Type B pancreatic cell (in vitro differentiated cells): ENCODE results near the gene RCBTB2. TPM values are rescaled to one million over a fixed set of nuclear protein-coding genes. Genes with fewer than 3 reads are reported as not detected.

Experiments used
- DNase-seq: peaks from one replicate; pipeline ENCODE4 v3.0.0; 2021; ENCODE audit warnings: mixed read lengths; ENCODE audit not compliant: unreplicated experiment; ENCODE audit errors: extremely low spot score
- H3K27ac Mint-ChIP-seq: 2 replicates; pipeline ENCODE4 v1.8.0; 2021; ENCODE audit warnings: mild to moderate bottlenecking, mixed read lengths
- H3K27me3 Mint-ChIP-seq: 2 replicates; pipeline ENCODE4 v1.8.0; 2021; ENCODE audit warnings: mixed read lengths
- H3K36me3 Mint-ChIP-seq: 2 replicates; pipeline ENCODE4 v1.8.0; 2021; ENCODE audit warnings: mixed read lengths
- H3K4me1 Mint-ChIP-seq: one replicate; pipeline ENCODE4 v1.8.0; 2021; ENCODE audit warnings: mixed read lengths; ENCODE audit not compliant: unreplicated experiment
- H3K4me3 Mint-ChIP-seq: 2 replicates; pipeline ENCODE4 v1.8.0; 2021; ENCODE audit warnings: mild to moderate bottlenecking, mixed read lengths
- H3K9me3 Mint-ChIP-seq: 2 replicates; pipeline ENCODE4 v1.8.0; 2021; ENCODE audit warnings: mixed read lengths
- total RNA-seq: library from RNA; stranded (reverse); gene quantifications from 2 replicates; pipeline ENCODE4 v1.2.1, GENCODE V29; 2021; ENCODE audit warnings: low replicate concordance
- TF ChIP-seq, protein P1 (sequence below): fragments of 200-600 bp; sonication (generic); conservative IDR thresholded peaks from 2 replicates; pipeline ENCODE4 v1.5.0; 2021; ENCODE audit warnings: antibody characterized with exemption, mild to moderate bottlenecking

The RCBTB2 gene
- total RNA-seq, 1 donor from 2014 or later = 21.5 TPM

DNA sequence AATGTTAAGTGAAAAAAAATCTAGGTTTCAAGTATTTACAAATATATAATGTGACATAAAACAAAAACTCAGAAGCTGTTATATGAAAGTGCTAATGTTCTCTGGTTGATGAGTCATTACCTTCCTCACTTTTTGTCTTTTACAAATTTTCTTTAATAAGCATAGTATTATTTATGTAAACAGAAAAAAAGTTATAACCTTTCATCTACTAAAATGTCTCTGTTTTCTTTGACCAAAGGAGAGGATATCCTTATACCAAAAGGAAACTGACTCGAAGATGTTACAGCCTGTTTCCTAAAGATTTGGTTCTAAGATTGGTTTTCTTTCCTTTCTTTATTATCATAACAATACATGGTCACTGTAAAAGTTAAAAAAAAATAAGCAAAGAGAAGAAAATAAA lies 38.0 kb downstream of the RCBTB2 start:
- Mint-ChIP-seq H3K27me3 (no peaks in the 10 kb centered on the region), H3K9me3 (no peaks in the 10 kb centered on the region), H3K36me3 (peaks cover 4% of the 10 kb centered on the region), H3K27ac (no peak overlapping the region), H3K4me1 (peaks cover 5% of the 10 kb centered on the region), H3K4me3 (no peak overlapping the region)
- TF ChIP-seq, protein P1, sequence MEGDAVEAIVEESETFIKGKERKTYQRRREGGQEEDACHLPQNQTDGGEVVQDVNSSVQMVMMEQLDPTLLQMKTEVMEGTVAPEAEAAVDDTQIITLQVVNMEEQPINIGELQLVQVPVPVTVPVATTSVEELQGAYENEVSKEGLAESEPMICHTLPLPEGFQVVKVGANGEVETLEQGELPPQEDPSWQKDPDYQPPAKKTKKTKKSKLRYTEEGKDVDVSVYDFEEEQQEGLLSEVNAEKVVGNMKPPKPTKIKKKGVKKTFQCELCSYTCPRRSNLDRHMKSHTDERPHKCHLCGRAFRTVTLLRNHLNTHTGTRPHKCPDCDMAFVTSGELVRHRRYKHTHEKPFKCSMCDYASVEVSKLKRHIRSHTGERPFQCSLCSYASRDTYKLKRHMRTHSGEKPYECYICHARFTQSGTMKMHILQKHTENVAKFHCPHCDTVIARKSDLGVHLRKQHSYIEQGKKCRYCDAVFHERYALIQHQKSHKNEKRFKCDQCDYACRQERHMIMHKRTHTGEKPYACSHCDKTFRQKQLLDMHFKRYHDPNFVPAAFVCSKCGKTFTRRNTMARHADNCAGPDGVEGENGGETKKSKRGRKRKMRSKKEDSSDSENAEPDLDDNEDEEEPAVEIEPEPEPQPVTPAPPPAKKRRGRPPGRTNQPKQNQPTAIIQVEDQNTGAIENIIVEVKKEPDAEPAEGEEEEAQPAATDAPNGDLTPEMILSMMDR = no peak
- no peak for DNase-seq

DNA sequence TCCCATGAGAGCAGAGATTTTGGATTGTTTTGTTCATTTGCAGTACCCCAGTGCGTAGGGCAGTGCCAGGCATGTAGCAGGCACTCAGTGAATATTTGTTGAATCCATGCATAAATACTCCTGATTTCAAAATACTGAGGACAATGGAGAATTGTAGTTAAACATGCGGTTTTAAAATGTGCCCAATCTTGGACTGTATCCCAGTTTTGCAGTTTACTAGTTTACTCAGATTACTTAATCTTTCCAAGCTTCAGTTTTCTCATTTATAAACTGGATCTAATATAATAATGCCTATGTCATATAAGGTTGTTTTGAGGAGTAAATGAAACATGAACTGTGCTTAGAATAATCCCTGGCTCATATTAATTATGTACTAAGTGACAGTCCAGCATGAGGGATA lies 39.0 kb downstream of the RCBTB2 start:
- TF ChIP-seq, protein P1 = no peak
- H3K27me3 Mint-ChIP-seq = no peaks in the 10 kb centered on the region
- no peak overlapping the region for H3K4me3 Mint-ChIP-seq
- H3K9me3 Mint-ChIP-seq = no peaks in the 10 kb centered on the region
- no peak for DNase-seq
- no peak overlapping the region for H3K27ac Mint-ChIP-seq
- H3K36me3 Mint-ChIP-seq = peaks cover 8% of the 10 kb centered on the region
- peaks cover 5% of the 10 kb centered on the region for H3K4me1 Mint-ChIP-seq

DNA sequence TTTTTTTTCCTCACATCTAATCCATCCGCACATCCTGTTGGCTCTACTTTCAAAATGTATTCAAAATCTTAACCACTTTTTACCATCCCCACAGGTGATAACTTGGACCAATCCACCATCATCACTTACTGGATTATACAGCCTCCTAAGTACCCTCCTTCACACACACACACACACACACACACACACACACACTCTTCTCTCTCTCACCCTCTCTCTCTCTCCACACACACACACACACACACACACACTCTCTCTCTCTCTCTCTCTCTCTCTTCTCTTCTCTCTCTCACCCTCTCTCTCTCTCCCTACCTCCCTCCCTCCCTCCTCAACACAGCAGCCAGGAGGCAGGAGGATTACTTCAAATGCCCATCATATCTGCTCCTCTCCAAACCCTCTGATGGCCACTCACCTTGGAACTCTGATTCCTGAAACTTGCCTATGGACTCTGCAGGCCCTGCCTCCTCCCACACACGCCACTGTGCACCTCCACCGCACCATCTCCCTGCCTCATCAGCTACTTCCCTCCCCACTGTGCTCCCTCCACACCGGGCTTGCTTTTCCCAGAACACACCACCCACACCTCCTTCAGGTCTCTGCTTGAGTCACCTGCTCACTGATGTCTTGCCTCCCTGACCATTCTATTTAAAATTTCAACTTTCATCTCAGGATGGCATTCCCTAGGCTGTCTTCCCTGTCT lies 39.7 kb downstream of the RCBTB2 start:
- Mint-ChIP-seq H3K9me3 (no peaks in the 10 kb centered on the region), H3K4me1 (peaks cover 5% of the 10 kb centered on the region), H3K4me3 (no peak overlapping the region), H3K27me3 (no peaks in the 10 kb centered on the region), H3K27ac (no peak overlapping the region), H3K36me3 (peaks cover 5% of the 10 kb centered on the region)
- DNase-seq = no peak
- TF ChIP-seq, protein P1 = no peak

DNA sequence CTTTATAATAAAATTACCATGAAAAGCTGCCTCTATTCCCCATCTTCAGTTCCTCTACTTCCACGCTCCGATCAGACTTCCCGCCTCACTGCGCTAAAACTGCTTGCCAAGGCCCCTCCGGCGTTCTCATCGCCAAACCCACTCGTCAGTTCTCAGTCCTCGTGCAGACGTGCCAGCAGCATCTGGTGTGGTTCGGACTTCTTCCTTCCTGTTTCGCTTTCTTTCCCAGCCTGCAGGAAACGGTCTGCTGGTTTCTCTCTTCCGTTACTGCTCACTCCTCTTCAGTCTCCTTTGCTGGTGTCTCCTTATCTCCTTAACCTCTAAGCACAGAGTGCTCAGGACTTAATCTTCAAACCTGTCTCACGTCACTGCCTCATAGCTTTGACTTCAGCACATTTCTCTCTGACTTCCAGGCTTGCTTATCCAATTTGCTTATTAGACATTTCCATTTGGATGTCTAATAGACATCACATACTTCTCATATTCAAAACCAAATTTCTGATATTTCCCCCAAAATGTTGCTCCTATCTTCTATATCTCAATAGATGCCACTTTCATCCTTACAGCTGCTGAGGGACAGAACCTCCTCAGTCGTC lies 40.3 kb downstream of the RCBTB2 start:
- no peak overlapping the region for H3K27ac Mint-ChIP-seq
- DNase-seq = no peak
- H3K36me3 Mint-ChIP-seq = peaks cover 6% of the 10 kb centered on the region
- H3K9me3 Mint-ChIP-seq = no peaks in the 10 kb centered on the region
- TF ChIP-seq, protein P1 = no peak
- peaks cover 5% of the 10 kb centered on the region for H3K4me1 Mint-ChIP-seq
- no peaks in the 10 kb centered on the region for H3K27me3 Mint-ChIP-seq
- no peak overlapping the region for H3K4me3 Mint-ChIP-seq

DNA sequence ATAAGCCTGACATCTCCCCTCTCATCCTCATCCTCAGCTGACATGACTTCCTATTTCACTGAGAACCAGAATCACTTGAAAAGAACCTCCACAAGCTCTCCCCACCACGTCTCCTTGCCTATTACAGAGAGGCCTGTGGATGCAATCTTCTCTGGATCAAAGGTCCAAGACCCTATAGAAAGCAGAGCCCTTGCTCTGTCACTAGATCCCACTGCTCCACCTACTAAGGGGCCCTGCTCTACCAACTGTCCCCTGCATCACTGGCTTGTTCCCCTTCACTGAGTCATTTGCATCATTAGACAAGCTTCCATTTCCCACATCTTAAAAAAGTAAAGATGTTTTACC lies 40.8 kb downstream of the RCBTB2 start:
- no peaks in the 10 kb centered on the region for H3K9me3 Mint-ChIP-seq
- TF ChIP-seq, protein P1 = no peak
- no peak overlapping the region for H3K4me3 Mint-ChIP-seq
- peaks cover 10% of the 10 kb centered on the region for H3K36me3 Mint-ChIP-seq
- H3K4me1 Mint-ChIP-seq = peaks cover 3% of the 10 kb centered on the region
- no peaks in the 10 kb centered on the region for H3K27me3 Mint-ChIP-seq
- DNase-seq = no peak
- no peak overlapping the region for H3K27ac Mint-ChIP-seq
